Left ventricle myocardium inferior (tissue), 1 donor: ENCODE data around the gene GTF3C1. TPM values are rescaled to one million over a fixed set of nuclear protein-coding genes. Genes with fewer than 3 reads are reported as not detected.

Experiments
- DNase-seq: peaks from one replicate; pipeline ENCODE4 v3.0.0-alpha.2; 2020
- H3K27ac ChIP-seq: fragments of 200-600 bp; replicated peaks from 2 replicates; pipeline ENCODE4 v1.8.0; 2021
- H3K27me3 ChIP-seq: fragments of 200-600 bp; 2 replicates; pipeline ENCODE4 v1.8.0; 2021; ENCODE audit warnings: low read depth
- H3K36me3 ChIP-seq: fragments of 200-600 bp; 2 replicates; pipeline ENCODE4 v1.8.0; 2021
- H3K4me1 ChIP-seq: fragments of 200-600 bp; 2 replicates; pipeline ENCODE4 v1.8.0; 2021
- H3K4me3 ChIP-seq: fragments of 200-600 bp; 2 replicates; pipeline ENCODE4 v1.8.0; 2021; ENCODE audit warnings: mild to moderate bottlenecking, moderate library complexity
- H3K9me3 ChIP-seq: fragments of 200-600 bp; replicated peaks from 2 replicates; pipeline ENCODE4 v1.8.0; 2021
- CTCF ChIP-seq: fragments of 200-600 bp; IDR thresholded peaks from 2 replicates; pipeline ENCODE4 v1.8.0; 2021; ENCODE audit warnings: antibody characterized with exemption, mild to moderate bottlenecking, borderline replicate concordance
- intact Hi-C: fragments of 100-400 bp; cut with micrococcal nuclease; formaldehyde crosslinking; loops from one replicate; pipeline ENCODE4 v1.11.0; 2022
- long read RNA-seq: library from polyadenylated mRNA; unstranded; transcript quantifications from one replicate; pipeline ENCODE4 v2.0.0, GENCODE V29; 2021
- total RNA-seq: library from RNA; stranded (reverse); fragmentation: NEBNext Ultra II Directional; extraction: Animal tissue kit (Norgen Biotek cat#: 25700); gene quantifications from one replicate; pipeline ENCODE4 v1.2.1, GENCODE V29; 2021
- donor health status: DM: no; HTN: yes; CAD: no; lungs with severe emphysema.

GTF3C1 gene
- total RNA-seq = 46.9 TPM
- long read RNA-seq, full-length matches to known transcripts = 31 of 87 reads
- long read RNA-seq, partial matches to known transcripts = 46 of 87 reads
- long read RNA-seq, other reads (novel, unspliced or antisense) = 10 of 87 reads

GRCh38 chr16:27549746-27550581 is at the start of gene GTF3C1, which contains the start of gene KATNIP:
GTF3C1 (minus strand) TSS chr16:27549913; CDS start chr16:27549890, 23 bp downstream.
KATNIP (plus strand) TSS chr16:27550144; CDS start chr16:27550171, 27 bp downstream.
- Histone ChIP-seq H3K36me3 (peaks cover 11% of the 10 kb centered on the region), H3K27ac (peak within 1 kb of the TSS; percentile 90), H3K4me1 (peaks cover 51% of the 10 kb centered on the region), H3K4me3 (peak within 1 kb of the TSS; percentile 93), H3K27me3 (no peaks in the 10 kb centered on the region), H3K9me3 (no peaks in the 10 kb centered on the region)
- DNase-seq = peak; percentile 100
- no peak for TF ChIP-seq CTCF
- intact Hi-C loops = no loop called here

GRCh38 chr16:27598931-27599565 is 49.3 kb upstream of the GTF3C1 start:
- H3K36me3 ChIP-seq = no peaks in the 10 kb centered on the region
- no peaks in the 10 kb centered on the region for H3K9me3 ChIP-seq
- H3K4me1 ChIP-seq = peaks cover 4% of the 10 kb centered on the region
- DNase-seq = no peak
- TF ChIP-seq CTCF = no peak
- intact Hi-C loops = no loop called here
- H3K27ac ChIP-seq = no peak overlapping the region
- no peak overlapping the region for H3K4me3 ChIP-seq
- no peaks in the 10 kb centered on the region for H3K27me3 ChIP-seq

- intact Hi-C loops = no loop called here
- no peak for DNase-seq
- no peak for TF ChIP-seq CTCF
- Histone ChIP-seq H3K9me3 (no peaks in the 10 kb centered on the region), H3K27ac (no peak overlapping the region), H3K27me3 (no peaks in the 10 kb centered on the region), H3K4me3 (no peak overlapping the region), H3K4me1 (peaks cover 4% of the 10 kb centered on the region), H3K36me3 (peaks cover 3% of the 10 kb centered on the region)
Observed at GRCh38 chr16:27598220-27598619, 48.5 kb upstream of the GTF3C1 start.

- H3K27ac ChIP-seq = no peak overlapping the region
- H3K27me3 ChIP-seq = no peaks in the 10 kb centered on the region
- no peaks in the 10 kb centered on the region for H3K9me3 ChIP-seq
- peaks cover 3% of the 10 kb centered on the region for H3K36me3 ChIP-seq
- DNase-seq = no peak
- no peak overlapping the region for H3K4me3 ChIP-seq
- no peak for TF ChIP-seq CTCF
- intact Hi-C loops = no loop called here
- H3K4me1 ChIP-seq = peaks cover 4% of the 10 kb centered on the region
Observed at GRCh38 chr16:27597361-27597760, 47.6 kb upstream of the GTF3C1 start.

- no peak for DNase-seq
- H3K27ac ChIP-seq = no peak overlapping the region
- no peak for TF ChIP-seq CTCF
- H3K27me3 ChIP-seq = no peaks in the 10 kb centered on the region
- no peak overlapping the region for H3K4me3 ChIP-seq
- H3K36me3 ChIP-seq = peaks cover 3% of the 10 kb centered on the region
- intact Hi-C loops = no loop called here
- no peaks in the 10 kb centered on the region for H3K9me3 ChIP-seq
- H3K4me1 ChIP-seq = peaks cover 4% of the 10 kb centered on the region
Observed at GRCh38 chr16:27596411-27596810, 46.7 kb upstream of the GTF3C1 start.
